H1 (cell line): Measurements from ENCODE around the gene MSI2. TPM values are rescaled to one million over a fixed set of nuclear protein-coding genes. Genes with fewer than 3 reads are reported as not detected.

ENCODE experiments used
- CTCF ChIA-PET: fragments of 300-600 bp; sonication (Branson Sonifier 250); formaldehyde crosslinking; loops from one replicate; lab custom pipeline; 2021; ENCODE audit not compliant: partially characterized antibody; lab: Charles Lee
- POLR2A ChIA-PET: fragments of 300-600 bp; sonication (Branson Sonifier 250); formaldehyde crosslinking; loops from one replicate; lab custom pipeline; 2021; ENCODE audit warnings: inconsistent platforms; ENCODE audit not compliant: partially characterized antibody; lab: Charles Lee
- DNase-seq, 2 experiments: peaks; one replicate each; pipeline versions ENCODE4 v3.0.0 to v3.0.0-alpha.2; 2010 to 2022; ENCODE audit warnings: low spot score in 2 of 2, low read depth in 1 of 2, mixed read lengths in 1 of 2
- FAIRE-seq: peaks from 2 replicates; lab custom pipeline; 2011; peaks lifted over from hg19 to GRCh38; lab: Jason Lieb, UNC
- H2AFZ ChIP-seq: 2 replicates; pipeline ENCODE4 v1.8.1; 2012; ENCODE audit warnings: low read length, inconsistent platforms
- H2AK5ac ChIP-seq: 2 replicates; pipeline ENCODE4 v1.6.1; 2013; ENCODE audit warnings: low read depth, low read length
- H2BK120ac ChIP-seq: replicated peaks from 2 replicates; pipeline ENCODE3; 2013; ENCODE audit warnings: low read depth, low read length, inconsistent platforms
- H2BK12ac ChIP-seq: 2 replicates; pipeline ENCODE4 v1.6.1; 2013; ENCODE audit warnings: low read depth, low read length
- H2BK15ac ChIP-seq: 2 replicates; pipeline ENCODE4 v1.6.1; 2013; ENCODE audit warnings: low read length
- H2BK20ac ChIP-seq: 2 replicates; pipeline ENCODE4 v1.6.1; 2013; ENCODE audit warnings: low read length
- H2BK5ac ChIP-seq: 2 replicates; pipeline ENCODE4 v1.6.1; 2013; ENCODE audit warnings: low read depth, low read length
- H3K14ac ChIP-seq: 2 replicates; pipeline ENCODE4 v1.6.1; 2013; ENCODE audit warnings: inconsistent platforms; ENCODE audit not compliant: insufficient read length
- H3K18ac ChIP-seq: 2 replicates; pipeline ENCODE4 v1.6.1; 2013; ENCODE audit warnings: low read length; ENCODE audit errors: extremely low read depth
- H3K23ac ChIP-seq: 2 replicates; pipeline ENCODE4 v1.6.1; 2013; ENCODE audit warnings: inconsistent platforms; ENCODE audit not compliant: insufficient read length
- H3K23me2 ChIP-seq: 2 replicates; pipeline ENCODE4 v1.6.1; 2013; ENCODE audit warnings: low read depth, low read length
- H3K27ac ChIP-seq: 2 replicates; pipeline ENCODE4 v1.6.1; 2011; ENCODE audit warnings: low read depth, low read length, inconsistent platforms
- H3K27me3 ChIP-seq, 4 experiments: replicated peaks in 1 of 4; 1 replicate in 1 of 4; 2 replicates in 3 of 4; pipeline versions ENCODE4 v1.6.1 to v1.8.1; 2011 to 2013; ENCODE audit warnings: low read length in 3 of 4, mild to moderate bottlenecking in 3 of 4, inconsistent platforms in 2 of 4, mixed read lengths in 2 of 4, moderate library complexity in 1 of 4; ENCODE audit not compliant: control insufficient read depth in 3 of 4, insufficient read depth in 3 of 4; ENCODE audit errors: extremely low read depth in 1 of 4
- H3K36me3 ChIP-seq, 4 experiments: 2 replicates each; pipeline versions ENCODE4 v1.6.1 to v1.8.1; 2011 to 2013; ENCODE audit warnings: mild to moderate bottlenecking in 4 of 4, low read length in 3 of 4, moderate library complexity in 2 of 4, control low read depth in 1 of 4, inconsistent platforms in 1 of 4; ENCODE audit not compliant: insufficient read depth in 4 of 4, control insufficient read depth in 2 of 4
- H3K4ac ChIP-seq: replicated peaks from 2 replicates; pipeline ENCODE3; 2013; ENCODE audit warnings: low read length, low read depth, mixed read lengths, inconsistent platforms; ENCODE audit not compliant: insufficient read length
- H3K4me1 ChIP-seq, 4 experiments: replicated peaks in 1 of 4; 1 replicate in 1 of 4; 2 replicates in 3 of 4; pipeline versions ENCODE4 v1.6.1 to v1.8.1; 2011 to 2013; ENCODE audit warnings: low read length in 3 of 4, inconsistent platforms in 2 of 4, mixed read lengths in 1 of 4; ENCODE audit not compliant: insufficient read depth in 4 of 4, control insufficient read depth in 3 of 4
- H3K4me2 ChIP-seq, 2 experiments: 2 replicates each; pipeline versions ENCODE4 v1.6.1 to v1.8.1; 2011 to 2013; ENCODE audit warnings: low read depth in 2 of 2, low read length in 2 of 2, control low read depth in 1 of 2, inconsistent platforms in 1 of 2, mild to moderate bottlenecking in 1 of 2; ENCODE audit not compliant: insufficient read depth in 1 of 2
- H3K4me3 ChIP-seq, 4 experiments: fragments of 200-600, 300-600 bp in 1 of 4; sonication (generic), shearing (Covaris generic), sonication (Bioruptor Twin) in 1 of 4; 2 replicates each; pipeline versions ENCODE4 v1.5.1 to v1.8.1; 2011 to 2016; ENCODE audit warnings: low read length in 4 of 4, low read depth in 3 of 4, control low read depth in 2 of 4, inconsistent platforms in 2 of 4, mild to moderate bottlenecking in 2 of 4, mixed read lengths in 1 of 4, moderate library complexity in 1 of 4; ENCODE audit not compliant: insufficient read depth in 2 of 4; ENCODE audit errors: extremely low read depth in 1 of 4
- H3K56ac ChIP-seq: replicated peaks from 2 replicates; pipeline ENCODE3; 2013; ENCODE audit warnings: low read depth, mild to moderate bottlenecking, mixed read lengths, low read length, inconsistent platforms; ENCODE audit not compliant: insufficient read length
- H3K79me1 ChIP-seq: 2 replicates; pipeline ENCODE4 v1.6.1; 2013; ENCODE audit warnings: low read depth, low read length, control low read depth
- H3K79me2 ChIP-seq, 2 experiments: 2 replicates each; pipeline versions ENCODE4 v1.6.1 to v1.8.1; 2012 to 2013; ENCODE audit warnings: low read length in 2 of 2, mild to moderate bottlenecking in 2 of 2, inconsistent platforms in 1 of 2; ENCODE audit not compliant: insufficient read depth in 2 of 2, control insufficient read depth in 1 of 2
- H3K9ac ChIP-seq, 4 experiments: replicated peaks in 1 of 4; 1 replicate in 1 of 4; 2 replicates in 3 of 4; pipeline versions ENCODE4 v1.6.1 to v1.8.1; 2011 to 2013; ENCODE audit warnings: low read depth in 3 of 4, low read length in 3 of 4, control low read depth in 2 of 4, mild to moderate bottlenecking in 2 of 4, moderate library complexity in 2 of 4, inconsistent platforms in 1 of 4; ENCODE audit errors: extremely low read depth in 1 of 4
- H3K9me3 ChIP-seq, 2 experiments: 2 replicates each; pipeline versions ENCODE4 v1.6.1 to v1.8.1; 2012 to 2013; ENCODE audit warnings: mild to moderate bottlenecking in 2 of 2, moderate library complexity in 2 of 2, control low read depth in 1 of 2, inconsistent platforms in 1 of 2, low read depth in 1 of 2, low read length in 1 of 2, mixed read lengths in 1 of 2; ENCODE audit not compliant: insufficient read depth in 2 of 2
- H4K20me1 ChIP-seq, 2 experiments: replicated peaks in 1 of 2; 2 replicates each; pipeline versions ENCODE3 to v1.8.1; 2011 to 2013; ENCODE audit warnings: inconsistent platforms in 2 of 2, low read length in 2 of 2, mild to moderate bottlenecking in 1 of 2; ENCODE audit not compliant: insufficient read depth in 2 of 2, control insufficient read depth in 1 of 2
- H4K5ac ChIP-seq: 2 replicates; pipeline ENCODE4 v1.6.1; 2013; ENCODE audit warnings: low read length, low read depth, mixed read lengths, inconsistent platforms; ENCODE audit not compliant: insufficient read length
- H4K8ac ChIP-seq: 2 replicates; pipeline ENCODE4 v1.8.0; 2013; ENCODE audit warnings: mild to moderate bottlenecking, moderate library complexity, low read length, inconsistent platforms; ENCODE audit not compliant: insufficient read depth; ENCODE audit errors: extremely low read depth
- H4K91ac ChIP-seq: replicated peaks from 2 replicates; pipeline ENCODE3; 2013; ENCODE audit warnings: low read length, mixed read lengths, inconsistent platforms; ENCODE audit not compliant: insufficient read length
- BRCA1 ChIP-seq: IDR thresholded peaks from 2 replicates; pipeline ENCODE4 v1.6.1; 2012; ENCODE audit warnings: low read depth, low read length, improper control_type of control experiment
- SRF ChIP-seq: IDR thresholded peaks from 2 replicates; pipeline ENCODE4 v1.6.1; 2011; ENCODE audit warnings: mild to moderate bottlenecking, low read depth, low read length, moderate library complexity
- TEAD4 ChIP-seq: IDR thresholded peaks from 2 replicates; pipeline ENCODE4 v1.6.1; 2012; ENCODE audit warnings: low read depth, low read length, inconsistent platforms, mixed read lengths
- WGBS, 2 experiments: shearing (Covaris generic) in 1 of 2; methylation state at CpG; one replicate each; pipeline versions ENCODE4 v1.1.6 to v1.1.7; 2013 to 2015; ENCODE audit warnings: low lambda C conversion rate in 2 of 2, mixed read lengths in 2 of 2, inconsistent platforms in 1 of 2, low coverage in 1 of 2, missing lambda C conversion rate in 1 of 2; ENCODE audit not compliant: insufficient replicate concordance in 2 of 2, insufficient coverage in 1 of 2, insufficient read length in 1 of 2; ENCODE audit errors: extremely low coverage in 1 of 2, missing lambda C conversion rate in 1 of 2; 5-methylcytosine and 5-hydroxymethylcytosine counted together
- polyA plus RNA-seq, 7 experiments: library from polyadenylated mRNA; depleted of rRNA in 3 of 7; stranded (reverse) in 5 of 7; unstranded in 2 of 7; fragments of >200 nt in 5 of 7; fragments of 200-250 nt in 2 of 7; gene quantifications; 1 replicate in 5 of 7; 2 replicates in 1 of 7; 4 replicates in 1 of 7; pipeline versions ENCODE4 v1.2.1 to v1.2.3, GENCODE V29; 2011 to 2013; ENCODE audit warnings: missing spikeins in 2 of 7, mixed read lengths in 2 of 7
- total RNA-seq: library from RNA; stranded (reverse); fragmentation: NEBNext Ultra II Directional; extraction: Animal tissue kit (Norgen Biotek cat#: 25700); gene quantifications from 2 replicates; pipeline ENCODE4 v1.2.1, GENCODE V29; 2021

Gene MSI2
- total and polyA plus RNA-seq, 2 of the 8 experiments (the other 6 are each of a cell fraction or from before 2014, with no cell fraction given): 36.7 to 80.6 TPM

DNA sequence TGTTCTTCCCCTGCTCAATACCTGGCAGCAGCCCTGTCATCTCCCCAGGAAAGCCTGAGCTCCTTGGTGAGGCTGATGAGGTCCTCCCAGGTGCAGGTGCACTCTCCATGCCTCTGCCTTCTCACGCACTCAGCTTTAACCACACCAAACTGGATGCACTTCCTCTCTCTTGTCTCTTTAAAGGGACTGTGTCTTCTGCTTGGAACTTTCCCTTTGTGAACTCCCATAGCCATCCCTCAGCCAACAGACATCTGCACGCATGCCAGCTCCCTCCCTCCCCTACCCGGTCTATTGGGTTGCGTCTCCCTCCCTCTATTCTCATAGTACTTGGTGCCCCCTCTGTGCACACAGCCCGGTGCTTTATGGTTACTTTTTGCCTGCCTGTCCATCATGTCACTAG, 231.2 kb downstream of the MSI2 start:
- no peak overlapping the region; the same call in 1 of the 2 replicates for H2BK5ac ChIP-seq
- peaks cover 0 to 7% (median 2%) of the 10 kb centered on the region in 4 experiments; a peak in 4 of 7 replicates for H3K4me1 ChIP-seq
- WGBS, 2 experiments: 86% methylated on average over 5 of the region's 5 CpGs; no CpG with 5 or more reads in 1 of the 2 experiments
- no peaks in the 10 kb centered on the region; a peak in 2 of 7 replicates for H3K27me3 ChIP-seq
- peaks cover 0 to 9% of the 10 kb centered on the region in 2 experiments; a peak in 3 of 4 replicates for H3K79me2 ChIP-seq
- H4K91ac ChIP-seq: no peak overlapping the region
- H3K18ac ChIP-seq: no peak overlapping the region
- H3K36me3 ChIP-seq: no peaks in the 10 kb centered on the region
- TF ChIP-seq SRF: no peak
- TF ChIP-seq TEAD4: no peak
- no peak for TF ChIP-seq BRCA1
- TF ChIP-seq, all 59 proteins: peak for 0
- Histone ChIP-seq H3K9ac (no peak overlapping the region), H3K56ac (no peak overlapping the region), H3K4ac (no peak overlapping the region), H3K14ac (no peak overlapping the region), H3K27ac (no peak overlapping the region), H4K8ac (no peak overlapping the region; the same call in 1 of the 2 replicates), H2BK120ac (no peak overlapping the region), H3K4me3 (no peak overlapping the region), H2BK12ac (no peak overlapping the region), H3K79me1 (peaks cover 12% of the 10 kb centered on the region), H3K23me2 (no peaks in the 10 kb centered on the region), H3K9me3 (no peaks in the 10 kb centered on the region), H2AFZ (no peak overlapping the region), H3K23ac (no peak overlapping the region), H2AK5ac (0 out of 2 replicates have a peak overlapping the region, but pooled peaks have one; percentile 16), H2BK15ac (0 out of 2 replicates have a peak overlapping the region, but pooled peaks have one; percentile 10), H2BK20ac (no peak overlapping the region), H4K5ac (no peak overlapping the region), H4K20me1 (peaks cover 5 to 6% of the 10 kb centered on the region in 2 experiments), H3K4me2 (no peak overlapping the region)
- POLR2A ChIA-PET: interaction anchor here (1.3 kb wide), 1 partner anchor 15 kb away, joined by 4 read pairs; no protein-coding TSS in a partner anchor
- FAIRE-seq: no peak
- DNase-seq: no peak
- CTCF ChIA-PET: interaction anchor here (0.9 to 4.6 kb wide), 8 partner anchors 11 to 244 kb away, joined by 3 to 14 read pairs (median 4); no protein-coding TSS in a partner anchor
